CD4-positive, alpha-beta memory T cell (primary cell): ENCODE data around the gene CCM2. TPM values are rescaled to one million over a fixed set of nuclear protein-coding genes. Genes with fewer than 3 reads are reported as not detected.

Source experiments
- CTCF ChIA-PET: fragments of 350-600 bp; sonication (Branson Sonifier 250); formaldehyde crosslinking; loops from one replicate; lab custom pipeline; 2021; ENCODE audit warnings: inconsistent platforms; ENCODE audit not compliant: partially characterized antibody; lab: Charles Lee
- POLR2A ChIA-PET: fragments of 350-600 bp; sonication (Branson Sonifier 250); formaldehyde crosslinking; loops from one replicate; lab custom pipeline; 2021; ENCODE audit not compliant: partially characterized antibody; lab: Charles Lee
- DNase-seq, 5 donors: peaks; one replicate each; pipeline versions ENCODE4 v3.0.0 to v3.0.0-alpha.2; 2020 to 2022; ENCODE audit warnings: mixed read lengths in 1 of 5
- H3K27ac ChIP-seq: one replicate; pipeline ENCODE4 v1.7.0; 2013; ENCODE audit warnings: low read depth, low read length
- H3K27me3 ChIP-seq: 2 replicates; pipeline ENCODE4 v1.7.0; 2013; ENCODE audit warnings: mild to moderate bottlenecking, low read length, moderate library complexity; ENCODE audit not compliant: insufficient read depth
- H3K36me3 ChIP-seq: 2 replicates; pipeline ENCODE4 v1.7.0; 2013; ENCODE audit warnings: mild to moderate bottlenecking, low read length, moderate library complexity; ENCODE audit not compliant: insufficient read depth
- H3K4me1 ChIP-seq: 2 replicates; pipeline ENCODE4 v1.7.0; 2013; ENCODE audit warnings: mild to moderate bottlenecking, low read length, moderate library complexity; ENCODE audit not compliant: insufficient read depth
- H3K4me3 ChIP-seq, 2 donors: one replicate each; pipeline ENCODE4 v1.7.0; 2013; ENCODE audit warnings: low read length in 2 of 2, mild to moderate bottlenecking in 1 of 2
- H3K9me3 ChIP-seq, 2 donors: one replicate each; pipeline ENCODE4 v1.7.0; 2013; ENCODE audit warnings: low read length in 2 of 2, control low read depth in 1 of 2; ENCODE audit not compliant: control insufficient read depth in 1 of 2
- H3K27ac Mint-ChIP-seq, 7 donors: one replicate each; pipeline ENCODE4 v1.8.0; 2020 to 2021; ENCODE audit warnings: mixed read lengths in 7 of 7, mild to moderate bottlenecking in 6 of 7, inconsistent platforms in 3 of 7, moderate library complexity in 3 of 7
- H3K27me3 Mint-ChIP-seq, 2 donors: one replicate each; pipeline ENCODE4 v1.8.0; 2020 to 2021; ENCODE audit warnings: mixed read lengths in 2 of 2
- H3K36me3 Mint-ChIP-seq, 2 donors: one replicate each; pipeline ENCODE4 v1.8.0; 2020 to 2021; ENCODE audit warnings: mixed read lengths in 2 of 2, inconsistent platforms in 1 of 2, mild to moderate bottlenecking in 1 of 2
- H3K4me1 Mint-ChIP-seq, 4 donors: one replicate each; pipeline ENCODE4 v1.8.0; 2020 to 2021; ENCODE audit warnings: mixed read lengths in 4 of 4, mild to moderate bottlenecking in 1 of 4
- H3K4me3 Mint-ChIP-seq, 8 donors: one replicate each; pipeline ENCODE4 v1.8.0; 2020 to 2021; ENCODE audit warnings: mixed read lengths in 8 of 8, mild to moderate bottlenecking in 7 of 8, moderate library complexity in 6 of 8, inconsistent platforms in 3 of 8
- H3K9me3 Mint-ChIP-seq, 8 donors: one replicate each; pipeline ENCODE4 v1.8.0; 2020 to 2021; ENCODE audit warnings: mixed read lengths in 8 of 8, mild to moderate bottlenecking in 5 of 8, inconsistent platforms in 3 of 8, moderate library complexity in 1 of 8
- intact Hi-C: fragments of 100-400 bp; cut with micrococcal nuclease; formaldehyde crosslinking; loops from one replicate; pipeline ENCODE4 v1.15.1; 2023
- polyA plus RNA-seq, 2 donors: library from polyadenylated mRNA; unstranded; fragments of 300-500 nt; fragmentation: Illumina TruSeq; gene quantifications; one replicate each; pipeline ENCODE4 v1.2.3, GENCODE V29; 2021
- total RNA-seq, 2 experiments: library from RNA; stranded (reverse); gene quantifications; one replicate each; pipeline ENCODE4 v1.2.3, GENCODE V29; 2021

CCM2 gene
- total and polyA plus RNA-seq, 4 experiments from 2014 or later, result 82.1 to 200 (median 142) TPM

DNA sequence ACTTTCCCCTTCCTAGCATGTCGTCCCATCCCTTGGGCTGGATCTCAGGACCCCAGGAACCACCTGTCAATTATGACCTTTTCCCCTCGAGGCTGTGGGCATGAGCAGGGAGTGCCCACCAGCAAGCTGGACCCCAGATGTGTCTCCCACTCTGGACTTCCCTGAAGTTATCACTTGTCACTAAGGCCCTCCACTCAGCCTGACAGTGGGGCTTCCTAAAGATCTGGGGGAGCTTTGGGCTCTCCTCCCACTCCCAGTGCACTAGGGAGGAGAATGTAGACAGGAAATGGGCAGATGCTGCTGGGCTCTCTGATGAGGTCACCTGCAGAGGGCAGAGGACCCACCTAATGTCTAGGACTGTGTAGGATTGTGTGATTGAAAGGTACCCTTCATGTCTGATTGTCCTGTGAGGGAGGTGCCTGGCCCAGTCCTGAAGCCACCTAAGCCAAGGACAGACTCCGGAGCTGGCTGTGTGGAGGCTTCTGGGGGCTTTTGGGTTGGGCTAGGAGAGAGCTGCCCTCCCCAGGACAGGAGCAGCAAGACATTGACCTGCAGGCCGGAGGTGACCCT, 39.9 kb upstream of the CCM2 start:
- H3K4me1 Mint-ChIP-seq, result peaks cover 13 to 21% (median 16%) of the 10 kb centered on the region in 4 donors
- H3K9me3 Mint-ChIP-seq, result no peaks in the 10 kb centered on the region
- ChIA-PET CTCF (interaction anchor here (1.7 kb wide), 1 partner anchor 15 kb away, joined by 3 read pairs; no protein-coding TSS in a partner anchor), POLR2A (interaction anchor here (1.3 to 3.7 kb wide), 5 partner anchors 13 to 151 kb away, joined by 3 to 23 read pairs (median 11); partner anchors contain the start of genes MYO1G and TBRG4)
- Histone ChIP-seq H3K27me3 (no peaks in the 10 kb centered on the region), H3K27ac (peak overlapping the region; percentile 75), H3K9me3 (no peaks in the 10 kb centered on the region), H3K36me3 (peaks cover 10% of the 10 kb centered on the region), H3K4me3 (no peak overlapping the region), H3K4me1 (peaks cover 19% of the 10 kb centered on the region)
- H3K27me3 Mint-ChIP-seq, result no peaks in the 10 kb centered on the region
- peak overlapping the region in 1 of 8 donors; percentile 60 for H3K4me3 Mint-ChIP-seq
- peak in 1 of 5 donors; percentile 56 for DNase-seq
- peak overlapping the region; percentile 91 to 99 (median 94) for H3K27ac Mint-ChIP-seq
- H3K36me3 Mint-ChIP-seq, result peaks cover 7 to 22% of the 10 kb centered on the region in 2 donors
- intact Hi-C loops, result no loop called here

GRCh38 chr7:44961844-44962482, 38.0 kb upstream of the CCM2 start:
- Mint-ChIP-seq H3K27ac (peak overlapping the region in 1 of 7 donors; percentile 15), H3K9me3 (no peaks in the 10 kb centered on the region)

GRCh38 chr7:44962483-44963251, 37.3 kb upstream of the CCM2 start:
- Histone ChIP-seq H3K9me3 (no peaks in the 10 kb centered on the region), H3K27me3 (no peaks in the 10 kb centered on the region), H3K4me1 (peaks cover 19% of the 10 kb centered on the region), H3K4me3 (no peak overlapping the region), H3K27ac (peak overlapping the region; percentile 26), H3K36me3 (peaks cover 33% of the 10 kb centered on the region)
- H3K27me3 Mint-ChIP-seq, result no peaks in the 10 kb centered on the region
- no peak overlapping the region for H3K4me3 Mint-ChIP-seq
- peak overlapping the region in 1 of 7 donors; percentile 79 for H3K27ac Mint-ChIP-seq
- peaks cover 18 to 43% of the 10 kb centered on the region in 2 donors for H3K36me3 Mint-ChIP-seq
- no peak for DNase-seq
- ChIA-PET CTCF (interaction anchor here (1.2 to 3.3 kb wide), 4 partner anchors 9 to 173 kb away, joined by 3 to 19 read pairs (median 6); no protein-coding TSS in a partner anchor), POLR2A (interaction anchor here (0.6 to 3.7 kb wide), 5 partner anchors 13 to 65 kb away, joined by 3 to 23 read pairs (median 12); partner anchors contain the start of gene MYO1G)
- intact Hi-C loops, result no loop called here
- no peaks in the 10 kb centered on the region for H3K9me3 Mint-ChIP-seq
- peaks cover 13 to 21% (median 18%) of the 10 kb centered on the region in 4 donors for H3K4me1 Mint-ChIP-seq

More at GRCh38 chr7:44961844-44962482, 38.0 kb upstream of the CCM2 start:
- Histone ChIP-seq H3K27me3 (no peaks in the 10 kb centered on the region), H3K9me3 (no peaks in the 10 kb centered on the region), H3K36me3 (peaks cover 26% of the 10 kb centered on the region), H3K27ac (peak overlapping the region; percentile 26), H3K4me3 (no peak overlapping the region), H3K4me1 (peaks cover 19% of the 10 kb centered on the region)
- Mint-ChIP-seq H3K4me3 (no peak overlapping the region), H3K36me3 (peaks cover 14 to 37% of the 10 kb centered on the region in 2 donors), H3K4me1 (peaks cover 13 to 21% (median 18%) of the 10 kb centered on the region in 4 donors), H3K27me3 (no peaks in the 10 kb centered on the region)
- CTCF ChIA-PET, result interaction anchor here (0.8 to 1.4 kb wide), 3 partner anchors 10 to 174 kb away, joined by 3 to 5 read pairs (median 4); no protein-coding TSS in a partner anchor
- intact Hi-C loops, result no loop called here
- POLR2A ChIA-PET, result interaction anchor here (1.0 to 3.7 kb wide), 4 partner anchors 14 to 65 kb away, joined by 4 to 23 read pairs (median 12); partner anchors contain the start of gene MYO1G
- no peak for DNase-seq

- H3K27ac ChIP-seq, result no peak overlapping the region
- H3K27me3 ChIP-seq, result no peaks in the 10 kb centered on the region
- H3K9me3 ChIP-seq, result no peaks in the 10 kb centered on the region
- Mint-ChIP-seq H3K4me3 (no peak overlapping the region), H3K9me3 (no peaks in the 10 kb centered on the region), H3K27me3 (no peaks in the 10 kb centered on the region), H3K36me3 (peaks cover 26 to 53% of the 10 kb centered on the region in 2 donors), H3K27ac (peak overlapping the region in 5 of 7 donors; percentile 47 to 86 (median 57)), H3K4me1 (peaks cover 12 to 24% (median 17%) of the 10 kb centered on the region in 4 donors)
- ChIA-PET CTCF (interaction anchor here (1.1 to 3.3 kb wide), 5 partner anchors 10 to 172 kb away, joined by 3 to 19 read pairs (median 4); no protein-coding TSS in a partner anchor), POLR2A (interaction anchor here (0.6 to 3.3 kb wide), 8 partner anchors 8 to 148 kb away, joined by 3 to 18 read pairs (median 3); partner anchors contain the start of gene MYO1G)
- intact Hi-C loops, result no loop called here
- peaks cover 42% of the 10 kb centered on the region for H3K36me3 ChIP-seq
- H3K4me3 ChIP-seq, result no peak overlapping the region
- DNase-seq, result no peak
- H3K4me1 ChIP-seq, result peaks cover 18% of the 10 kb centered on the region
Observed at GRCh38 chr7:44963364-44964290, 36.4 kb upstream of the CCM2 start.

DNA sequence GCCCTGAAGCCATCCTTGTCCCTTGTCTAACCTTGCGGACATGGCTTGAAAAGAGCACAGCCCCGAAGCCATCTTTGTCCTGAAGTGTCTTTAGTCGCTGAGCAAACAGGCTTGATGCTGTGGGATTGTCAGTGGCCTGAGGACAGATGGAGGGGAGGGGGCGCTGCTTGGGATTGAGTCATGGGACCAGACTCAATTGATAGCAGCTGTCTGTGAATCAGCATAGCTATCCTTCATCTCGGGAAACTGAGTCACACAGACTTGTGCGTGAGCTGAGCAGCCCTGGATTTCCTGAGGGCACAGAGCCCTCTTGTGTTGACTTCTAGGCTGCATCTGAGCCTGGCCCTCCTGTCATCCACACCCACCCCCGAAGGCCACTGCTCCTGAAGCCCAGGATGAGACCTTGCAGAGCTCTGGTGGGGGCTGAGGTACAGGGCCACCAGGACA, 35.6 kb upstream of the CCM2 start:
- peak overlapping the region in 4 of 7 donors; percentile 4 to 79 (median 54) for H3K27ac Mint-ChIP-seq

More for the DNA sequence above, 35.6 kb upstream of the CCM2 start:
- no peaks in the 10 kb centered on the region for H3K9me3 ChIP-seq
- intact Hi-C loops, result no loop called here
- ChIA-PET CTCF (interaction anchor here (1.0 to 3.3 kb wide), 5 partner anchors 9 to 171 kb away, joined by 3 to 19 read pairs (median 4); no protein-coding TSS in a partner anchor), POLR2A (interaction anchor here (0.9 to 3.3 kb wide), 8 partner anchors 9 to 148 kb away, joined by 3 to 18 read pairs (median 3); partner anchors contain the start of gene MYO1G)
- H3K27ac ChIP-seq, result no peak overlapping the region
- H3K36me3 ChIP-seq, result peaks cover 49% of the 10 kb centered on the region
- H3K9me3 Mint-ChIP-seq, result no peaks in the 10 kb centered on the region
- H3K27me3 ChIP-seq, result no peaks in the 10 kb centered on the region
- no peaks in the 10 kb centered on the region for H3K27me3 Mint-ChIP-seq
- DNase-seq, result no peak
- H3K4me1 Mint-ChIP-seq, result peaks cover 6 to 16% (median 11%) of the 10 kb centered on the region in 4 donors
- H3K4me1 ChIP-seq, result peaks cover 11% of the 10 kb centered on the region
- H3K36me3 Mint-ChIP-seq, result peaks cover 28 to 58% of the 10 kb centered on the region in 2 donors
- H3K4me3 Mint-ChIP-seq, result no peak overlapping the region
- no peak overlapping the region for H3K4me3 ChIP-seq
